Activated CD4-positive, alpha-beta T cell treated with anti-CD3 and anti-CD28 coated beads for 36 hours (primary cell): ENCODE measurements around the gene EPHA10. TPM values are rescaled to one million over a fixed set of nuclear protein-coding genes. Genes with fewer than 3 reads are reported as not detected.

Experiments
- ATAC-seq: fragments of 200-7000 bp; cut with Tn5 transposase; one replicate; pipeline ENCODE4 v1.10.0; 2021; ENCODE audit warnings: mild to moderate bottlenecking, moderate library complexity
- CTCF ChIA-PET: fragments of 350-600 bp; sonication (Branson Sonifier 250); formaldehyde crosslinking; loops from one replicate; lab custom pipeline; 2021; ENCODE audit warnings: antibody characterized with exemption; lab: Charles Lee
- POLR2A ChIA-PET: fragments of 350-600 bp; sonication (Branson Sonifier 250); formaldehyde crosslinking; loops from one replicate; lab custom pipeline; 2021; ENCODE audit warnings: antibody characterized with exemption, inconsistent platforms; lab: Charles Lee
- DNase-seq: peaks from one replicate; pipeline ENCODE4 v3.0.0-alpha.2; 2020
- H3K27ac Mint-ChIP-seq: one replicate; pipeline ENCODE4 v1.8.0; 2021; ENCODE audit warnings: mixed read lengths
- H3K27me3 Mint-ChIP-seq: one replicate; pipeline ENCODE4 v1.8.0; 2021; ENCODE audit warnings: mixed read lengths
- H3K36me3 Mint-ChIP-seq: one replicate; pipeline ENCODE4 v1.8.0; 2021; ENCODE audit warnings: low read depth, mixed read lengths
- H3K4me1 Mint-ChIP-seq: one replicate; pipeline ENCODE4 v1.8.0; 2021; ENCODE audit warnings: mixed read lengths
- H3K4me3 Mint-ChIP-seq: one replicate; pipeline ENCODE4 v1.8.0; 2021; ENCODE audit warnings: mild to moderate bottlenecking, moderate library complexity, mixed read lengths
- H3K9me3 Mint-ChIP-seq: one replicate; pipeline ENCODE4 v1.8.0; 2021; ENCODE audit warnings: low read depth, mixed read lengths
- intact Hi-C, 2 experiments: fragments of 100-400 bp; cut with DNase I in 1 of 2; cut with micrococcal nuclease in 1 of 2; formaldehyde crosslinking; loops; one replicate each; pipeline versions ENCODE4 v1.14.2 to v1.15.1; 2022 to 2024; cut with DNase I, micrococcal nuclease
- total RNA-seq, 2 experiments: library from RNA; stranded (reverse); gene quantifications; one replicate each; pipeline ENCODE4 v1.2.3, GENCODE V29; 2021

Gene EPHA10
- total RNA-seq, 2 experiments from 2014 or later: 0.43 to 0.51 TPM

DNA sequence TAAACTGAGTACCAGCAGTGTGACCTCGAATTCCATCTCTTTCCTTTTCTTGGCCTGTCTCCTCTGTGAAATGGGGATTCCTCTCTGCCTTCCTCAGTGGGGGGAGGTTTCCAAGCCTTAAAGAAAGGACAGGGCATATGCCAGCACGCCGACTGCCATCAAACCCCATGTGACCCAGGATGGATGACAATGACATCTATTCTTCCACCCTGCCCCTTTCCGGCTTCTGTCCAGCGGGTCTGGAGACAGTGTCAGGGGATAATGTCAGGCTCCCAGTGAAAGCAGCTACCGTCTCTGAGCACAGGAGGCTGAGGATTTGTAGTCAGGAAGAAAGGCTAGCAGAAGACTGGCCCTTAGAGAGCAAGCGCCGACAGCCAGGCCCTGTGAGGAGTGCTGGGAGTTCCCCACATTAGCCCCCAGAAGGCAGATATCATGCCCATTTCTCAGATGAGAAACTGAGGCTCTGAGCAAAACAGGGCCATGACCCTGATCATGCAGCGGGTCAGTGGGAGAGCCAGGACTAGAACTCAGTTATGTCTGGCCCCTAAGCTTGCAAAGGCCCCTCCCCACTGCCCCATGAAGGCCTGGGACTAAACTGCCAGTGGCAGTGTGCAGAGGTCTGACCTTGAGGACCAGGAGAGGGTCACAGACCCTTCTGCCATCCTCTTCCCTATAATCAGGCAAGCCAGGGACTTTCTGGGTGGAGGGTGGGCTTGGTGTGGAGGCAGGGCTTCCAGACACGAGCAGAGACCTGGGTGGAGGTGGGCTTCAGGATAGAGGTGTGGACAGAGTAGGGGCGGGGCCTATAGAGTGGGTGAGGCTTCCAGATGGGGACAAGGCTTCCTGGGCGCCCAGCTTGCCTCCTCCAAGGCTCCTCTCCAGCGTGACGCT, 42.5 kb downstream of the EPHA10 start:
- no peak for ATAC-seq
- DNase-seq: no peak
- POLR2A ChIA-PET: interaction anchor here (0.6 kb wide), 1 partner anchor 237 kb away, joined by 4 read pairs; no protein-coding TSS in a partner anchor

GRCh38 chr1:37721565-37721964, 43.4 kb downstream of the EPHA10 start:
- ChIA-PET CTCF (no interaction called here), POLR2A (interaction anchor here (0.7 kb wide), 1 partner anchor 824 kb away, joined by 6 read pairs; no protein-coding TSS in a partner anchor)
- Mint-ChIP-seq H3K36me3 (no peaks in the 10 kb centered on the region), H3K27me3 (peaks cover 8% of the 10 kb centered on the region), H3K4me3 (no peak overlapping the region), H3K4me1 (no peaks in the 10 kb centered on the region), H3K27ac (no peak overlapping the region), H3K9me3 (no peaks in the 10 kb centered on the region)
- no peak for ATAC-seq
- intact Hi-C loops: no loop called here
- no peak for DNase-seq

More for the DNA sequence above, 42.5 kb downstream of the EPHA10 start:
- CTCF ChIA-PET: no interaction called here
- no peaks in the 10 kb centered on the region for H3K4me1 Mint-ChIP-seq
- H3K36me3 Mint-ChIP-seq: no peaks in the 10 kb centered on the region
- no peaks in the 10 kb centered on the region for H3K9me3 Mint-ChIP-seq
- no peak overlapping the region for H3K27ac Mint-ChIP-seq
- no peak overlapping the region for H3K4me3 Mint-ChIP-seq
- intact Hi-C loops: no loop called here
- peaks cover 8% of the 10 kb centered on the region for H3K27me3 Mint-ChIP-seq

DNA sequence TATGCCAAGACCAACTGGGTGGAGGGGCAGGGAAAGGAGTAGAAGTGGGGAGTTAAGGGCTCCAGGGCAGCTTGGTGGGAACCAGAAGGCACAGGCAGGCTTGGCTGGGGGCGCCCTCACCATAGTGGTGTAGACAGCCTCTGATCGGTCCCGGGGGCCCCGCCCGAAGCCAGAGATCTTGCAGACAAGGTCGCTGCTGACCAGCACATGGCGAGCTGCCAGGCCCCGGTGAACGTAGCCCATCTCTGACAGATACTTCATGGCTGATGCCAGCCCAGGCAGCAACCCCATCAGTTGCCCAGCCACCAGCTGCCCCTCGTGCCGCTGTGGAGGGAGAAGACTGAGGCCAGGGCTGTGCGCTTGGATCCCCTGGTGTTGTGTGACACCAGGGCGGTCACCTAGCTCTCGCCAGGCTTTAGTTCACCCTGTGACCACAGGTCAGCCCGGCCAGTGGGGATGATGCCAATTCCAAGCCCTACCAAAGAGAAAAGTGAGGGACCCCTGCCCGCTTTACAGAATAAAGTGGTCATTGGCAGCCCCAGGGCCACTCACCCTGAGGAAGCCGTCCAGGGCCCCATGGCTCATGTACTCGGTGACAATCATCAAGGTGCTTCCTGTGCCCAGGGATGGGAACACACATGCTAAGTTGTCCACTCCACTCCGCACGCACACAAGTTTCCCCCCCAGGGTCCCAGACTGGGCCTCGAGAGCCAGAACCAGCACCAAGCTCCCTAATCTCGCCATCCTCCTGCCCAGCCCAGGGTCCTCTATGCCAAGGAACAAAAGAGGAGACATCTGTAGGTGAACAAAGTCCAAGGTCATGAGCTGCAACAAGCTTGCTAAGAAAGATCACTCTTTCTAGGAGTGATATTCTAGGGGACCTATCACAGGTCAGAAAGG, 44.4 kb downstream of the EPHA10 start:
- Mint-ChIP-seq H3K9me3 (no peaks in the 10 kb centered on the region), H3K36me3 (no peaks in the 10 kb centered on the region), H3K4me1 (no peaks in the 10 kb centered on the region), H3K27ac (no peak overlapping the region), H3K27me3 (peaks cover 5% of the 10 kb centered on the region), H3K4me3 (no peak overlapping the region)
- intact Hi-C loops: no loop called here
- no peak for DNase-seq
- ATAC-seq: no peak
- POLR2A ChIA-PET: no interaction called here
- CTCF ChIA-PET: no interaction called here

DNA sequence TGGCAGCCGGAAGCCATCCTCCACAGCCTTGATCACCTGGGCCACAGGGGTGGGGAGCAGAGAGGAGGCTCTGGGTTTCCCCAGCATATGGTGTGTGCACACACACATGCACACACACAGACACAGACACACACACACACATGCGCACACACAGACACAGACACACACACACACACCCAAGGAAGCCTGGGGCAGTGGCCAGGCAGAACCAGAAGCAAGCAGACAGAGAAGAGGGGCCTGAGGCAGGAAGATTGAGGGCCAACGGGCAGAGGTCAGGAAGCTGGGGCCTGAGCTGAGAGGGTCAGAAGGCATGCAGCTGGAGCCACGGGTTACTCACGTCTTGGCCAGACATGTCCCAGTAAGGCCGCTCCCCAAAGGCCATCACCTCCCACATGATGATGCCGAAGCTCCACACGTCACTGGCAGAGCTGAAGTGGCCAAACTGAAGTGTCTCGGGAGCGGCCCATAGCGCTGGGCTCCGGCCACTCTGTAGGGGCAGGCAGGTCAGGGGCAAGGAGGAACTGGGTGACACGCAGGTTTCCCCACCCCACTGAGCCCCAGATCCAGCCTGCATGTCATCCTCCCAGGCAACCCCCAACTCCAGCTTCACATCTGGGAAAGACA, 45.2 kb downstream of the EPHA10 start:
- ATAC-seq (no peak), DNase-seq (no peak)
- Mint-ChIP-seq H3K27ac (no peak overlapping the region), H3K36me3 (no peaks in the 10 kb centered on the region), H3K4me3 (no peak overlapping the region), H3K4me1 (no peaks in the 10 kb centered on the region), H3K27me3 (peaks cover 4% of the 10 kb centered on the region), H3K9me3 (no peaks in the 10 kb centered on the region)
- intact Hi-C loops: no loop called here
- ChIA-PET POLR2A (no interaction called here), CTCF (no interaction called here)

DNA sequence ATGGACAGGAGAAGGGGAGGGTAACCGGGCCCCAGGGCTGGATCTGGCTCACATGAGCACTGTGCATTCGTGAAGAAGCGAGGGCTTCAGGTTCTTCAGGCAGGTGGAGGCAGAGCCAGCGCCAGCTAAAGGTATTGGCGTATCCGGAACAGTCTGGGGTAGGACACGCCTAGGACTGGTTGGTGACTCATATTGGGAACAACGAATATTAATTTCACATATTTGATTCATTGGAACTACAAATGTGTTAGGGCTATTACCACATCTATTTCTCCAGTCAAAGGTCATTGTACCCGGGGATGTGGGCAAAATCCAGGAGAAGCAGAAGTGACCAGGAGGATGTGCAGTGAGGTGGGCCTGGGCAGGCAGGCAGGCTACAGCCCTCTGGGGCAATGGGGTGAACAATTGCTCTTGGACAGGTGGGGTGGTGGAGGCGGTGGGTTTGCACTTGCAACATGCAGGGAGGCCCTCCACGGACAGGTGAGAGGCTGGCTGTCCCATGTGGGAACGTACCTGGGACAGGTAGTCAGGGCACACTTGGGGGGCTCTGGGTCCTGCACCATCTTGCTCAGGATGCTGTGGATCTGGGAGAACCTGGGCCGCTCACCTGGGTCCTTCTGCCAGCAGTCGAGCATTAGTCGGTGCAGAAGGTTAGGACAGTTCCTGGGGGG, 45.9 kb downstream of the EPHA10 start:
- ChIA-PET CTCF (no interaction called here), POLR2A (no interaction called here)
- no peak for DNase-seq
- no peaks in the 10 kb centered on the region for H3K9me3 Mint-ChIP-seq
- H3K27me3 Mint-ChIP-seq: peaks cover 2% of the 10 kb centered on the region
- H3K4me1 Mint-ChIP-seq: no peaks in the 10 kb centered on the region
- intact Hi-C loops: no loop called here
- no peak for ATAC-seq
- no peak overlapping the region for H3K4me3 Mint-ChIP-seq
- no peaks in the 10 kb centered on the region for H3K36me3 Mint-ChIP-seq
- no peak overlapping the region for H3K27ac Mint-ChIP-seq

DNA sequence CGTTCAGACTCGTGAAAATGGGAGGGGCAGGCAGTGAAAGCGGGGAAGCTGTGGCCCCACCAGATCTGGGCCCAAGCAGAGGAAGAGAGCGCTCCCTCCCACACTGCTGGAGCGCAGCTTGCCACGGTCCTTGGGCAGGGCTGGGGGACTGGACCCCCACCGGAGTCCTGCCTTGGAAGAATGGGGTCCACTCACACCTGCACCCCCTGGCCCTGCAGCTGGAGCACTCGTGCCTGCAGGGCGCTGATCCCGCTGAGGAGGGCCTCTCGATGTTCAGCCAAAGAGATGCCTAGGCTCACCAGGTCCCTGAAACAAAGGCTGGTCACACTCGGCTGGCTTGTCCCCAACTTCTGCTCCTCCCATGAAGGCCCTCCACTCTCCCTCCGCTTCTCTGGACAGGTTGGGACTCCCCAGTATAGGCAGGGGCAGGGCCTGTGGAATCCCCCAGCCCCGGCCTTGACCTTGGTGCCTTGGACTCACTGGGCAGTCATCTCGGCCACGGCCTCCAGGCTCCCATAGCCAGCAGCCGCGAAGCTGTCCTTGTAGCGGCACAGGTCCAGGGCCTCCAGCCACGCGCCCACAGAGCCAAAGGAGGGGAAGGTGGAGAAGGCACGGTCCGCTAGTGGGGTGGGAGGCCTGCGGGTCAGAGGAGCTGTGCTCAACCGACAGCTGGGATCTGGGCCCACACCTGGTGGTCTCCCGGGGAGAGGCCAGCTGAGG, 46.6 kb downstream of the EPHA10 start:
- Mint-ChIP-seq H3K27me3 (no peaks in the 10 kb centered on the region), H3K4me3 (no peak overlapping the region), H3K36me3 (no peaks in the 10 kb centered on the region), H3K4me1 (no peaks in the 10 kb centered on the region), H3K9me3 (no peaks in the 10 kb centered on the region), H3K27ac (no peak overlapping the region)
- no peak for ATAC-seq
- intact Hi-C loops: no loop called here
- ChIA-PET CTCF (interaction anchor here (1.2 kb wide), 1 partner anchor 8 kb away, joined by 4 read pairs; no protein-coding TSS in a partner anchor), POLR2A (no interaction called here)
- DNase-seq: no peak

- Mint-ChIP-seq H3K27me3 (no peaks in the 10 kb centered on the region), H3K36me3 (no peaks in the 10 kb centered on the region), H3K27ac (no peak overlapping the region), H3K4me3 (no peak overlapping the region), H3K9me3 (no peaks in the 10 kb centered on the region), H3K4me1 (no peaks in the 10 kb centered on the region)
- ATAC-seq (no peak), DNase-seq (no peak)
- POLR2A ChIA-PET: no interaction called here
- CTCF ChIA-PET: interaction anchor here (1.2 kb wide), 1 partner anchor 9 kb away, joined by 4 read pairs; no protein-coding TSS in a partner anchor
- intact Hi-C loops: no loop called here
Observed at GRCh38 chr1:37717631-37718030, 47.3 kb downstream of the EPHA10 start.

GRCh38 chr1:37716321-37716720, 48.6 kb downstream of the EPHA10 start:
- H3K36me3 Mint-ChIP-seq: peaks cover 2% of the 10 kb centered on the region
- POLR2A ChIA-PET: no interaction called here

GRCh38 chr1:37714689-37715088, 50.2 kb downstream of the EPHA10 start:
- Mint-ChIP-seq H3K4me1 (no peaks in the 10 kb centered on the region), H3K4me3 (no peak overlapping the region), H3K36me3 (peaks cover 4% of the 10 kb centered on the region), H3K27ac (no peak overlapping the region), H3K27me3 (no peaks in the 10 kb centered on the region), H3K9me3 (no peaks in the 10 kb centered on the region)
- ChIA-PET POLR2A (no interaction called here), CTCF (no interaction called here)
- ATAC-seq (no peak), DNase-seq (no peak)
- intact Hi-C loops: no loop called here

More at GRCh38 chr1:37716321-37716720, 48.6 kb downstream of the EPHA10 start:
- H3K9me3 Mint-ChIP-seq: no peaks in the 10 kb centered on the region
- CTCF ChIA-PET: no interaction called here
- no peaks in the 10 kb centered on the region for H3K4me1 Mint-ChIP-seq
- no peak for ATAC-seq
- DNase-seq: no peak
- H3K27me3 Mint-ChIP-seq: no peaks in the 10 kb centered on the region
- H3K4me3 Mint-ChIP-seq: no peak overlapping the region
- intact Hi-C loops: no loop called here
- no peak overlapping the region for H3K27ac Mint-ChIP-seq

DNA sequence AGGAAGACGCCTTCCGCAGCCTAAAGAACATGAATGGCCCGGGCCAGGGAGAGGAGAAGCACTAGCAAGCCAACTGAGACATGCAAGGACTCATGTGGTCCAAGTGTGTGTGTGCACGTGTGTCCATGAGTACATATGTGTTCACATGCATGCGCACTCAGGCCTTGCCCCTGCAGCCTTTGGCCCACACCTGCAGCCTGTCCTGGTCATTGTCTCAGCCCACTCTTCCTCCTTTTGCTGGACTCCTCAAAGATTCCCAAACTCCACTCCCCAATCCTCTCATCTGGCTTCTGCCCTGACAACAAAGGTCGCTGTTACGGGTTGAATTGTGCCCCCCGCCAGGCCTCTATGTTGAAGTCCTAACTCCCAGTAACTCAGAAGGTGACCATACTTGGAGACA, 50.7 kb downstream of the EPHA10 start:
- ATAC-seq (no peak), DNase-seq (no peak)
- intact Hi-C loops: no loop called here
- H3K4me1 Mint-ChIP-seq: no peaks in the 10 kb centered on the region
- H3K27me3 Mint-ChIP-seq: no peaks in the 10 kb centered on the region
- ChIA-PET CTCF (no interaction called here), POLR2A (no interaction called here)
- H3K27ac Mint-ChIP-seq: no peak overlapping the region
- peaks cover 8% of the 10 kb centered on the region for H3K36me3 Mint-ChIP-seq
- H3K9me3 Mint-ChIP-seq: no peaks in the 10 kb centered on the region
- H3K4me3 Mint-ChIP-seq: no peak overlapping the region
